Measurements from ENCODE around the gene PEF1.

GRCh38 chr1:31664528-31664927 is 19.9 kb upstream of the PEF1 start:
- TF ChIP-seq POLR2A (IDR thresholded peaks at IDR 0.05) (no peak), CTCF (IDR thresholded peaks at IDR 0.05) (no peak), POLR2AphosphoS5 (IDR thresholded peaks at IDR 0.05) (no peak)

Measured in gastroesophageal sphincter (tissue), 3 donors.